Testis (tissue), 3 donors: ENCODE results near the gene NAP1L4. TPM values are rescaled to one million over a fixed set of nuclear protein-coding genes. Genes with fewer than 3 reads are reported as not detected.

Experiments
- DNase-seq: peaks from one replicate; pipeline ENCODE4 v3.0.0-alpha.2; 2019
- H3K27ac ChIP-seq, 2 donors: fragments of 200-600 bp; sonication (generic); one replicate each; pipeline ENCODE4 v1.5.1; 2019
- H3K27me3 ChIP-seq: fragments of 200-600 bp; sonication (generic); one replicate; pipeline ENCODE4 v1.5.1; 2019
- H3K36me3 ChIP-seq: fragments of 200-600 bp; sonication (generic); one replicate; pipeline ENCODE4 v1.5.1; 2017; ENCODE audit warnings: low read depth; ENCODE audit errors: missing control alignments
- H3K4me1 ChIP-seq: fragments of 200-600 bp; sonication (generic); one replicate; pipeline ENCODE4 v1.5.1; 2019
- H3K4me3 ChIP-seq, 2 donors: fragments of 200-600 bp; sonication (generic); one replicate each; pipeline ENCODE4 v1.5.1; 2017 to 2019
- H3K9me3 ChIP-seq: fragments of 200-600 bp; sonication (generic); one replicate; pipeline ENCODE4 v1.5.1; 2017
- CTCF ChIP-seq, 3 experiments: fragments of 450-650 bp in 2 of 3; fragments of 200-600 bp in 1 of 3; sonication (generic) in 1 of 3; IDR thresholded peaks; one replicate each; pipeline ENCODE4 v1.5.1; 2016 to 2019; ENCODE audit warnings: antibody characterized with exemption in 3 of 3, mild to moderate bottlenecking in 2 of 3, moderate library complexity in 1 of 3
- POLR2A ChIP-seq: fragments of 450-650 bp; IDR thresholded peaks from one replicate; pipeline ENCODE4 v1.6.1; 2017; ENCODE audit warnings: antibody characterized with exemption, mild to moderate bottlenecking, moderate library complexity
- WGBS, 2 donors: methylation state at CpG; one replicate each; pipeline ENCODE4 v1.1.5; 2018; 5-methylcytosine and 5-hydroxymethylcytosine counted together
- intact Hi-C: fragments of 100-400 bp; cut with DNase I; formaldehyde crosslinking; loops from one replicate; pipeline ENCODE4 v1.15.1; 2023; ENCODE audit warnings: low total_unique reads
- polyA plus RNA-seq: library from polyadenylated mRNA; stranded (reverse); fragments of 350-450 nt; fragmentation: Illumina TruSeq; extraction: RNeasy Lipid Tissue Mini Kit (QIAGEN cat#74804); gene quantifications from one replicate; pipeline ENCODE4 v1.2.3, GENCODE V29; 2014; ENCODE audit warnings: low read depth, low replicate concordance; ENCODE audit not compliant: insufficient read depth
- small RNA-seq, 2 donors: library from RNA; depleted of rRNA; stranded (forward); fragments of <200 nt; gene quantifications; one replicate each; pipeline ENCODE3, GENCODE V24; 2016
- total RNA-seq, 2 donors: library from RNA; depleted of rRNA; stranded (reverse); fragments of >200 nt; gene quantifications; one replicate each; pipeline ENCODE4 v1.2.3, GENCODE V29; 2016

Gene NAP1L4
- total and polyA plus RNA-seq, 3 donors from 2014 or later, result 165 to 208 (median 206) TPM

GRCh38 chr11:2899080-2899783 lies 92.9 kb downstream of the NAP1L4 start:
- TF ChIP-seq POLR2A (no peak), CTCF (IDR thresholded peaks at IDR 0.05) (no peak)
- intact Hi-C loops, result loop anchor here (10.0 kb wide), 1 partner anchor 474 kb away; no protein-coding TSS in a partner anchor
- 77 to 88% methylated on average over 13 of the region's 13 CpGs for WGBS, 2 donors
- DNase-seq, result no peak
- Histone ChIP-seq H3K27ac (peak overlapping the region; percentile 44 to 53), H3K4me1 (peaks cover 16% of the 10 kb centered on the region), H3K36me3 (no peaks in the 10 kb centered on the region), H3K27me3 (no peaks in the 10 kb centered on the region), H3K9me3 (no peaks in the 10 kb centered on the region), H3K4me3 (no peak overlapping the region)

- H3K4me1 ChIP-seq, result peaks cover 16% of the 10 kb centered on the region
- TF ChIP-seq CTCF (IDR thresholded peaks at IDR 0.05) (no peak), POLR2A (no peak)
- H3K27ac ChIP-seq, result peak overlapping the region in 1 of 2 donors; percentile 44
- DNase-seq, result peak; percentile 47
- H3K27me3 ChIP-seq, result no peaks in the 10 kb centered on the region
- 60 to 77% methylated on average over 10 to 12 of the region's 12 CpGs for WGBS, 2 donors
- no peaks in the 10 kb centered on the region for H3K36me3 ChIP-seq
- intact Hi-C loops, result loop anchor here (10.0 kb wide), 1 partner anchor 474 kb away; no protein-coding TSS in a partner anchor
- H3K9me3 ChIP-seq, result no peaks in the 10 kb centered on the region
- no peak overlapping the region for H3K4me3 ChIP-seq
Measured at GRCh38 chr11:2898366-2899079, 93.6 kb downstream of the NAP1L4 start.

GRCh38 chr11:2897048-2897447 lies 95.1 kb downstream of the NAP1L4 start:
- Histone ChIP-seq H3K27ac (no peak overlapping the region), H3K27me3 (no peaks in the 10 kb centered on the region), H3K4me1 (peaks cover 11% of the 10 kb centered on the region), H3K4me3 (no peak overlapping the region), H3K9me3 (no peaks in the 10 kb centered on the region), H3K36me3 (no peaks in the 10 kb centered on the region)
- DNase-seq, result no peak
- intact Hi-C loops, result loop anchor here (10.0 kb wide), 1 partner anchor 472 kb away; no protein-coding TSS in a partner anchor
- WGBS, 2 donors, result 96% methylated on average over 6 of the region's 6 CpGs; no CpG with 5 or more reads in 1 of the 2 donors
- TF ChIP-seq CTCF (IDR thresholded peaks at IDR 0.05) (no peak), POLR2A (no peak)

GRCh38 chr11:2896047-2896446 lies 96.1 kb downstream of the NAP1L4 start:
- Histone ChIP-seq H3K27me3 (no peaks in the 10 kb centered on the region), H3K4me1 (peaks cover 13% of the 10 kb centered on the region), H3K9me3 (no peaks in the 10 kb centered on the region), H3K36me3 (no peaks in the 10 kb centered on the region), H3K27ac (no peak overlapping the region), H3K4me3 (no peak overlapping the region)
- intact Hi-C loops, result loop anchor here (10.0 kb wide), 1 partner anchor 471 kb away; no protein-coding TSS in a partner anchor
- WGBS, 2 donors, result 77 to 80% methylated on average over 9 of the region's 9 CpGs
- no peak for DNase-seq
- TF ChIP-seq POLR2A (no peak), CTCF (IDR thresholded peaks at IDR 0.05) (no peak)

Small RNA genes lying within 50 kb of the gene (small RNA-seq; reads per million reads assigned to genes)
- gene SNORA54, result 16.6 to 20.5 reads per million in 2 donors

Other genes starting within 250 kb of the NAP1L4 start
- gene CDKN1C, start 106.6 kb downstream of the NAP1L4 start, total RNA-seq, result 10 to 100 TPM; 24.3 to 34.9 TPM
- 15.2 TPM for gene CDKN1C, start 106.6 kb downstream of the NAP1L4 start, polyA plus RNA-seq
- 1 to 10 TPM; 2.2 to 4.0 TPM for gene PHLDA2, start 62.9 kb downstream of the NAP1L4 start, total RNA-seq
- 0.62 TPM for gene PHLDA2, start 62.9 kb downstream of the NAP1L4 start, polyA plus RNA-seq
- 10 to 100 TPM; 34.8 to 43.8 TPM for gene CARS1, start 65.1 kb upstream of the NAP1L4 start, total RNA-seq
- 48.2 TPM for gene CARS1, start 65.1 kb upstream of the NAP1L4 start, polyA plus RNA-seq
- gene OSBPL5, start 173.0 kb upstream of the NAP1L4 start, total RNA-seq, result 10 to 100 TPM; 13.2 to 18.1 TPM
- gene OSBPL5, start 173.0 kb upstream of the NAP1L4 start, polyA plus RNA-seq, result 8.9 TPM
- under 1 TPM in 1 of 2 donors, not detected in 1; 0.50 TPM for gene MRGPRG, start 226.5 kb upstream of the NAP1L4 start, total RNA-seq
- gene MRGPRG, start 226.5 kb upstream of the NAP1L4 start, polyA plus RNA-seq, result not detected
- gene MRGPRE, start 240.1 kb upstream of the NAP1L4 start, total RNA-seq, result 1 to 10 TPM in 1 of 2 donors, under 1 TPM in 1; 0.93 to 1.0 TPM
- gene MRGPRE, start 240.1 kb upstream of the NAP1L4 start, polyA plus RNA-seq, result 0.30 TPM